ENCODE measurements around the gene LRP11.
"Not testable (repeated sequence)": the region's sequence is repeated elsewhere in the genome, so short reads cannot be mapped to it uniquely, and the experiment has no call there.

Gene LRP11

DNA sequence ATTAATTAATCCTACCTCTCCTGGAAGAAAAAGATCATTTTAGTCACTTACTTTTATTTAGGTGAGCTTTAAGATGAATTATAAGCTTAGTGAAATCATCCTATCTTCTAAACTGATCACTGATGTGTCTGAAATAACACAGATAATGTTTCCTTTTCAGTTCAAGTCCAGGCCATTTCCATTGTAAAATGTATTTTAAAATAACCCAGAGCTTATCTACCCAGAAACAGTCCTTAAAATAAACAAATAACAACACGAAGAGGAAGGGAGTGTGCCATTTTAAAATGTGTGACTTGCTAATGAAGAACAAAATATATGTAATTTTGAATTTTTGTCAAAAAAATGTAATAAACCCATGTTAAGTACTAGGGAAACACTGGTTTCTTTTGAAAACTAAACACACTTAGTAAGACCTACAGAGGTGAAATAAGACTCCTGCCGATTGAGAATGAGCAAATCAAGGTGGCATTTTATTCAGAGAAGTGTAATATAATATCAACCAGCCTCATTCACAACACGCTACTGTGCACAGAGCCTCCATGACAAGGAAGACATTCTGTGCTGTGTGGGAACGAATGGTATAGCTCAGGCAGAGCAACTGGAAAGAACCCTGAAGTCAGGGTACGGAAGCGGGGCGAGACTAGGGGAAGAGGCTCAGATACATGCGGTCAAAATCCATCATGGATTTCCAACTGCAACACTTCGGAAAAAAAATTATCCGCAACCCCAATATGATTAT is 7.7 kb downstream of the LRP11 start:
- Histone ChIP-seq H3K27me3 (ENCODE audit: control insufficient read depth, insufficient read depth, low read length) (peaks cover 13% of the 10 kb centered on the region; the same call in 1 of the 2 replicates), H3K9me3 (ENCODE audit: control insufficient read depth, insufficient read depth, low read depth, low read length) (no peaks in the 10 kb centered on the region), H3K4me3 (ENCODE audit: low read depth, low read length) (no peak overlapping the region), H3K4me1 (ENCODE audit: control insufficient read depth, insufficient read depth, low read length) (peaks cover 24% of the 10 kb centered on the region), H3K27ac (ENCODE audit: low read depth, low read length) (no peak overlapping the region), H3K36me3 (ENCODE audit: control insufficient read depth, insufficient read depth, low read length) (no peaks in the 10 kb centered on the region), H3K9ac (ENCODE audit: low read length) (no peak overlapping the region)

- H3K4me1 ChIP-seq (ENCODE audit: control insufficient read depth, insufficient read depth, low read length) = peaks cover 17% of the 10 kb centered on the region
Measured at GRCh38 chr6:149855741-149856140, 8.4 kb downstream of the LRP11 start.

DNA sequence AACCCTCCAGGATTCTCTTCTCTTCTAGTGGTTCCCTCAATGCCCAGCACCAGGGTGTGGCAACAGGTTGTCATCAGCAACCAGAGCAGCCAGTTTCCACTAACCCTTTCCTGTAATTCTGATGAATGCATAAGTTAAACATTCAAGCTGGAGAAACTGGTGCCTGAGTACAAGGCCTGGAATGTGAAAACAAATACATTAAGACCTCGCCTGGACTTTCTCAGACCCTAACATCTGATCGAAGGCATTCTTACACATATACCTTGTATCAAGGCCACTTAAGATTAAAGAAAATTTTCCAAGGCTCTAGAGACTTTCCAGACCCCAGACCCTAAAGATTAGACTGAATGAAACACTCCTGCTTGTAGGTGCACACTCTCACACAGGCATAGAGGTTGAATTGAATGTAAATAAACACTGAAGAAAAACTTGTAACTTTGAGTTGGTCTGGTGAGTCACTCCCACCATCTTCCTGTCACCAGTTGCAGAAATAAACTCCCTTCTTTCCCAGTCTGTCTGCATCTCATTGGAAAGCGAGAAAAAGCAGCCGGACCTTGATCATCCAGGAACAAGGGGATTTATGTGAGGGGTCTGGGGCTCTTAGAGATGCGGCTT is 9.0 kb downstream of the LRP11 start:
- Histone ChIP-seq H3K4me3 (ENCODE audit: low read depth, low read length) (no peak overlapping the region), H3K27me3 (ENCODE audit: control insufficient read depth, insufficient read depth, low read length) (0 out of 2 replicates have a peak, but pooled peaks cover under 1% of the 10 kb centered on the region), H3K4me1 (ENCODE audit: control insufficient read depth, insufficient read depth, low read length) (peaks cover 15% of the 10 kb centered on the region)

More at GRCh38 chr6:149855741-149856140, 8.4 kb downstream of the LRP11 start:
- no peak overlapping the region for H3K4me3 ChIP-seq (ENCODE audit: low read depth, low read length)
- H3K9ac ChIP-seq (ENCODE audit: low read length) = no peak overlapping the region
- no peaks in the 10 kb centered on the region for H3K9me3 ChIP-seq (ENCODE audit: control insufficient read depth, insufficient read depth, low read depth, low read length)
- H3K27me3 ChIP-seq (ENCODE audit: control insufficient read depth, insufficient read depth, low read length) = peaks cover 6% of the 10 kb centered on the region; the same call in 1 of the 2 replicates
- no peaks in the 10 kb centered on the region for H3K36me3 ChIP-seq (ENCODE audit: control insufficient read depth, insufficient read depth, low read length)
- no peak overlapping the region for H3K27ac ChIP-seq (ENCODE audit: low read depth, low read length)

GRCh38 chr6:149854532-149854931 is 9.6 kb downstream of the LRP11 start:
- Histone ChIP-seq H3K4me1 (ENCODE audit: control insufficient read depth, insufficient read depth, low read length) (peaks cover 15% of the 10 kb centered on the region), H3K9ac (ENCODE audit: low read length) (no peak overlapping the region)

More for the DNA sequence above, 9.0 kb downstream of the LRP11 start:
- Histone ChIP-seq H3K27ac (ENCODE audit: low read depth, low read length) (no peak overlapping the region), H3K36me3 (ENCODE audit: control insufficient read depth, insufficient read depth, low read length) (no peaks in the 10 kb centered on the region), H3K9me3 (ENCODE audit: control insufficient read depth, insufficient read depth, low read depth, low read length) (no peaks in the 10 kb centered on the region), H3K9ac (ENCODE audit: low read length) (no peak overlapping the region)

DNA sequence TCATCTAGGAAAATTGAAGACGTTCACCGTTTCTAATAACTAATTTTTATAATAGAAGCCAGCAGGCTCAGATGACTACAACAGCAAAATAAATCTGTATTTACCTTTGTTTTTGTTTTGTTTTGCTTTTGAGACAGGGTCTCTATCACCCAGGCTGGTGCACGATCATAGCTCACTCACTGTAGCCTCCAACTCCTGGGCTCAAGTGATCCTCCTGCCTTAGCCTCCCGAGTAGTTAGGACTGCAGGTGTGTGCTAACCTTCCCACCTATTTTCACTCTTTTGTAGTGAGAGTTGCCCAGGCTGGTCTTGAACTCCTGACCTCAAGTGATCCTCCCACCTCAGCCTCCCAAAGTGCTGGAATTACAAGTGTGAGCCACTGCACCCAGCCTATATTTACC is 10.1 kb downstream of the LRP11 start:
- H3K9me3 ChIP-seq (ENCODE audit: control insufficient read depth, insufficient read depth, low read depth, low read length); H3K36me3 ChIP-seq (ENCODE audit: control insufficient read depth, insufficient read depth, low read length); H3K27me3 ChIP-seq (ENCODE audit: control insufficient read depth, insufficient read depth, low read length); H3K4me3 ChIP-seq (ENCODE audit: low read depth, low read length); H3K27ac ChIP-seq (ENCODE audit: low read depth, low read length); H3K9ac ChIP-seq (ENCODE audit: low read length): not testable (repeated sequence)
- peaks cover 15% of the 10 kb centered on the region for H3K4me1 ChIP-seq (ENCODE audit: control insufficient read depth, insufficient read depth, low read length)

More at GRCh38 chr6:149854532-149854931, 9.6 kb downstream of the LRP11 start:
- no peak overlapping the region for H3K27ac ChIP-seq (ENCODE audit: low read depth, low read length)
- no peaks in the 10 kb centered on the region for H3K36me3 ChIP-seq (ENCODE audit: control insufficient read depth, insufficient read depth, low read length)
- no peak overlapping the region for H3K4me3 ChIP-seq (ENCODE audit: low read depth, low read length)
- no peaks in the 10 kb centered on the region for H3K27me3 ChIP-seq (ENCODE audit: control insufficient read depth, insufficient read depth, low read length)
- H3K9me3 ChIP-seq (ENCODE audit: control insufficient read depth, insufficient read depth, low read depth, low read length) = no peaks in the 10 kb centered on the region

GRCh38 chr6:149852881-149853280 is 11.3 kb downstream of the LRP11 start:
- no peaks in the 10 kb centered on the region for H3K27me3 ChIP-seq (ENCODE audit: control insufficient read depth, insufficient read depth, low read length)
- no peak overlapping the region for H3K4me3 ChIP-seq (ENCODE audit: low read depth, low read length)
- no peaks in the 10 kb centered on the region for H3K9me3 ChIP-seq (ENCODE audit: control insufficient read depth, insufficient read depth, low read depth, low read length)
- no peaks in the 10 kb centered on the region for H3K36me3 ChIP-seq (ENCODE audit: control insufficient read depth, insufficient read depth, low read length)
- H3K4me1 ChIP-seq (ENCODE audit: control insufficient read depth, insufficient read depth, low read length) = peaks cover 15% of the 10 kb centered on the region
- no peak overlapping the region for H3K27ac ChIP-seq (ENCODE audit: low read depth, low read length)
- no peak overlapping the region for H3K9ac ChIP-seq (ENCODE audit: low read length)

- Histone ChIP-seq H3K27me3 (ENCODE audit: control insufficient read depth, insufficient read depth, low read length) (no peaks in the 10 kb centered on the region), H3K9me3 (ENCODE audit: control insufficient read depth, insufficient read depth, low read depth, low read length) (no peaks in the 10 kb centered on the region), H3K27ac (ENCODE audit: low read depth, low read length) (no peak overlapping the region), H3K36me3 (ENCODE audit: control insufficient read depth, insufficient read depth, low read length) (no peaks in the 10 kb centered on the region), H3K4me3 (ENCODE audit: low read depth, low read length) (no peak overlapping the region), H3K4me1 (ENCODE audit: control insufficient read depth, insufficient read depth, low read length) (peaks cover 15% of the 10 kb centered on the region), H3K9ac (ENCODE audit: low read length) (no peak overlapping the region)
Measured at GRCh38 chr6:149852180-149852579, 12.0 kb downstream of the LRP11 start.

DNA sequence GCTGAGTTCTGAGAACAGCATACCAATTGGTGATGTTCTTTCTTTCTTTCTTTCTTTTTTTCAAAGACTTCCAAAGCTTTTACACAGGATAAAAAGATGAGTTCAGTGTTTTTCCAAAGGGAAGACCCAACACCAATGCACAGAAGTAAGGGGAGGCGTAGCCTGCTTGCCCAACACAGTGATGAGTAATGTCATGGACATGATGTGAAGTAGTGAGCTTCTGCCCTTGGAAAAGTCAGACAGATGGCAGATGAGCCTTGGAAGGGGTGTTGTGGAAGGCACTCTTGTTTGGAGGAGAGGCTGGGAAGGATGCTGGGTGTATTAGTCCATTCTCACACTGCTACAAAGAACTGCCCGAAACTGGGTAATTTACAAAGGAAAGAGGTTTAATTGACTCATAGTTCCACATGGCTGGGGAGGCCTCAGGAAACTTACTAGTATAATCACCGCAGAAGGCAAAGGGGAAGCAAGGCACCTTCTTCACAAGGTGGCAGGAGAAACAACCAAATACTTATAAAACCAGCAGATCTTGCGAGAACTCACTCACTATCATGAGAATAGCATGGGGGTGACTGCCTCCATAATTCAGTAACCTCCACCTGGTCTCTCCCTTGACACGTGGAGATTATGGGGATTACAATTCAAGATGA is 12.6 kb downstream of the LRP11 start:
- H3K4me1 ChIP-seq (ENCODE audit: control insufficient read depth, insufficient read depth, low read length) = peaks cover 15% of the 10 kb centered on the region
- no peaks in the 10 kb centered on the region for H3K36me3 ChIP-seq (ENCODE audit: control insufficient read depth, insufficient read depth, low read length)
- no peaks in the 10 kb centered on the region for H3K9me3 ChIP-seq (ENCODE audit: control insufficient read depth, insufficient read depth, low read depth, low read length)
- H3K27me3 ChIP-seq (ENCODE audit: control insufficient read depth, insufficient read depth, low read length) = no peaks in the 10 kb centered on the region
- H3K4me3 ChIP-seq (ENCODE audit: low read depth, low read length) = no peak overlapping the region
- no peak overlapping the region for H3K9ac ChIP-seq (ENCODE audit: low read length)
- H3K27ac ChIP-seq (ENCODE audit: low read depth, low read length) = no peak overlapping the region

- H3K36me3 ChIP-seq (ENCODE audit: control insufficient read depth, insufficient read depth, low read length); H3K27me3 ChIP-seq (ENCODE audit: control insufficient read depth, insufficient read depth, low read length); H3K27ac ChIP-seq (ENCODE audit: low read depth, low read length); H3K4me1 ChIP-seq (ENCODE audit: control insufficient read depth, insufficient read depth, low read length); H3K9me3 ChIP-seq (ENCODE audit: control insufficient read depth, insufficient read depth, low read depth, low read length); H3K4me3 ChIP-seq (ENCODE audit: low read depth, low read length); H3K9ac ChIP-seq (ENCODE audit: low read length): not testable (repeated sequence)
Measured at GRCh38 chr6:149848343-149848742, 15.8 kb downstream of the LRP11 start.

GRCh38 chr6:149847939-149848267 is 16.3 kb downstream of the LRP11 start:
- no peaks in the 10 kb centered on the region; the same call in 1 of the 2 replicates for H3K4me1 ChIP-seq (ENCODE audit: control insufficient read depth, insufficient read depth, low read length)
- H3K9me3 ChIP-seq (ENCODE audit: control insufficient read depth, insufficient read depth, low read depth, low read length) = no peaks in the 10 kb centered on the region
- H3K27me3 ChIP-seq (ENCODE audit: control insufficient read depth, insufficient read depth, low read length) = no peaks in the 10 kb centered on the region
- no peak overlapping the region for H3K4me3 ChIP-seq (ENCODE audit: low read depth, low read length)
- H3K9ac ChIP-seq (ENCODE audit: low read length) = no peak overlapping the region
- no peaks in the 10 kb centered on the region for H3K36me3 ChIP-seq (ENCODE audit: control insufficient read depth, insufficient read depth, low read length)
- H3K27ac ChIP-seq (ENCODE audit: low read depth, low read length) = no peak overlapping the region

DNA sequence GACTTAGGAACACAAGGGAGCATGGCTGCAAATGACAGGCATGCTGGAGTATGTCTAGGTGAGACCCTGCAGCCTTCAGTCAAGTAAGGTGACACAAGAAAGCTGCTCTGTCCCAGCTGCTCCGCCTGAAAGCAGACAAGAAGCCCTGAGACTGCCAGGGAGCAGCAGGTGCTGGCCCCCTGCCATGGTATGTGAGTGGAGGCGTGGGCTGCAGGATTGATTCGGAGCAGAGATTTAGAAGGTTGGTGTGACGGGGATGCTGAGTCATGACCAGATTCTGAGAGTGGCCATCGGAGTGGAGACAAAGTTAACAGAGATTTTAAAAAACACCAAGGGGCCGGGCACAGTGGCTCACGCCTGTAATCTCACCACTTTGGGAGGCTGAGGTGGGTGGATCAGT is 17.8 kb downstream of the LRP11 start:
- H3K4me3 ChIP-seq (ENCODE audit: low read depth, low read length) = no peak overlapping the region
- H3K27me3 ChIP-seq (ENCODE audit: control insufficient read depth, insufficient read depth, low read length) = no peaks in the 10 kb centered on the region
- H3K36me3 ChIP-seq (ENCODE audit: control insufficient read depth, insufficient read depth, low read length) = no peaks in the 10 kb centered on the region
- no peaks in the 10 kb centered on the region; the same call in 1 of the 2 replicates for H3K4me1 ChIP-seq (ENCODE audit: control insufficient read depth, insufficient read depth, low read length)
- H3K9me3 ChIP-seq (ENCODE audit: control insufficient read depth, insufficient read depth, low read depth, low read length) = no peaks in the 10 kb centered on the region
- H3K27ac ChIP-seq (ENCODE audit: low read depth, low read length) = no peak overlapping the region
- peak overlapping the region; percentile 12 for H3K9ac ChIP-seq (ENCODE audit: low read length)
